MM.1S (cell line): ENCODE results near the gene DIP2C.

Experiments
- EZH2 ChIP-seq: fragments of 300-600 bp; sonication (generic); optimal IDR thresholded peaks from 2 replicates; pipeline ENCODE3; 2017; ENCODE audit warnings: low read depth, mild to moderate bottlenecking, antibody characterized with exemption, low read length, mixed read lengths
- EZH2phosphoT487 ChIP-seq: fragments of 300-600 bp; sonication (generic); IDR thresholded peaks from 2 replicates; pipeline ENCODE4 v1.6.1; 2018; ENCODE audit warnings: antibody characterized with exemption, low read length
- TF ChIP-seq, protein P1 (sequence below): fragments of 300-600 bp; sonication (generic); IDR thresholded peaks from 2 replicates; pipeline ENCODE4 v1.5.1; 2016; ENCODE audit warnings: antibody characterized with exemption, low read length, mixed read lengths

DNA sequence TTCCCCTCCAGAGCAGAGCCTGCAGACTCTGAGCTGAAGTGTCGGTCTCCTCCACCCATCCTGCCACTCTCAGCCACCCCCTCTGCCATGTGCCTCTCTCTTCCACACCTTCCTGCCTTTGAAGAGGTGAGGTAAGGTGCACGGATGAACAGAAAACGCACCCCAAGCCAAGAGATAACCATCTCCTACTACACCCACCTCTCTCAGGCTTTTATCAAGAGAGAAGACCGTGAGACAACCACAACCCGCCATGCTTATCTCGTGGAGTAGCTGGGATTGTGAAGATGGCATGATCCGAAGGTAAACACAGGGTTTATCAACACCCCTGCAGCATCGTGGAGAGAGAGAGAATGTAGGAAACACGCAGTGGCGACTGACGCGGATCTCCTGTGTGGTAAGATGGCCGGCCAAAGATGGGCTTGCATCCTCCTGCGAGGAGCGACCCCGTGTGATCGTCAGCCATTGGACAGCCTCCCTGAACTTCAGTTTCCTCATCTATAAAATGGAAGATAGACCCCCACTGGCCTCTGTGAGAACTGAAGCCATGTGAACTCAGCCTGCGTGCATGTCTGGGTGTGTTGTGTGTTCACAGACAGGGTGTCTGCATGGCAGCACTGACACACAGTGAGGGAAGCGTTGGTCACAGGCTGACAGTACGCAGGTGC, 219.0 kb downstream of the DIP2C start:
- TF ChIP-seq, protein P1, sequence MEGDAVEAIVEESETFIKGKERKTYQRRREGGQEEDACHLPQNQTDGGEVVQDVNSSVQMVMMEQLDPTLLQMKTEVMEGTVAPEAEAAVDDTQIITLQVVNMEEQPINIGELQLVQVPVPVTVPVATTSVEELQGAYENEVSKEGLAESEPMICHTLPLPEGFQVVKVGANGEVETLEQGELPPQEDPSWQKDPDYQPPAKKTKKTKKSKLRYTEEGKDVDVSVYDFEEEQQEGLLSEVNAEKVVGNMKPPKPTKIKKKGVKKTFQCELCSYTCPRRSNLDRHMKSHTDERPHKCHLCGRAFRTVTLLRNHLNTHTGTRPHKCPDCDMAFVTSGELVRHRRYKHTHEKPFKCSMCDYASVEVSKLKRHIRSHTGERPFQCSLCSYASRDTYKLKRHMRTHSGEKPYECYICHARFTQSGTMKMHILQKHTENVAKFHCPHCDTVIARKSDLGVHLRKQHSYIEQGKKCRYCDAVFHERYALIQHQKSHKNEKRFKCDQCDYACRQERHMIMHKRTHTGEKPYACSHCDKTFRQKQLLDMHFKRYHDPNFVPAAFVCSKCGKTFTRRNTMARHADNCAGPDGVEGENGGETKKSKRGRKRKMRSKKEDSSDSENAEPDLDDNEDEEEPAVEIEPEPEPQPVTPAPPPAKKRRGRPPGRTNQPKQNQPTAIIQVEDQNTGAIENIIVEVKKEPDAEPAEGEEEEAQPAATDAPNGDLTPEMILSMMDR: no peak
- TF ChIP-seq EZH2: no peak
- TF ChIP-seq EZH2phosphoT487: no peak
